HepG2 (cell line): ENCODE measurements around the gene TMEM108. TPM values are rescaled to one million over a fixed set of nuclear protein-coding genes. Genes with fewer than 3 reads are reported as not detected.

Experiments
- ATAC-seq: fragments of 200-7000 bp; cut with Tn5 transposase; 3 replicates; pipeline ENCODE4 v1.9.1; 2020; ENCODE audit warnings: mild to moderate bottlenecking, moderate library complexity
- BruUV-seq: library from RNA; stranded (reverse); fragments of 400-500 nt; replicated peaks from 2 replicates; lab custom pipeline; 2021; lab: Mats Ljungman, UMichigan
- CTCF ChIA-PET: fragments of 300-600 bp; formaldehyde crosslinking; extraction: SDS; loops from one replicate; lab custom pipeline; 2021; ENCODE audit warnings: low total read pairs, inconsistent platforms, low intra/inter-chr PET ratio; lab: Yijun Ruan, JAX
- POLR2A ChIA-PET: fragments of 350-600 bp; sonication (Branson Sonifier 250); formaldehyde crosslinking; loops from one replicate; lab custom pipeline; 2020; ENCODE audit warnings: antibody characterized with exemption, inconsistent platforms; lab: Yijun Ruan, JAX
- DNase-seq: peaks from one replicate; pipeline ENCODE4 v3.0.0-alpha.2; 2015; ENCODE audit warnings: low spot score
- FAIRE-seq: peaks from 3 replicates; lab custom pipeline; 2011; peaks lifted over from hg19 to GRCh38; lab: Jason Lieb, UNC
- H2AFZ ChIP-seq: one replicate; pipeline ENCODE4 v1.6.1; 2011; ENCODE audit warnings: low read length, inconsistent platforms
- H3K27ac ChIP-seq: fragments of 300-600 bp; 3 replicates; pipeline ENCODE4 v1.8.0; 2011; ENCODE audit warnings: mixed run types, mild to moderate bottlenecking, mixed read lengths, low read length, inconsistent platforms; ENCODE audit not compliant: insufficient read depth; ENCODE audit errors: extremely low read length
- H3K27me3 ChIP-seq, 2 experiments: fragments of 200-600 bp in 1 of 2; 2 replicates in 1 of 2; 3 replicates in 1 of 2; pipeline versions ENCODE4 v1.6.0 to v1.8.0; 2011; ENCODE audit warnings: low read length in 2 of 2, mild to moderate bottlenecking in 2 of 2, moderate library complexity in 2 of 2, inconsistent platforms in 1 of 2; ENCODE audit not compliant: insufficient read depth in 2 of 2, control insufficient read depth in 1 of 2
- H3K36me3 ChIP-seq, 2 experiments: fragments of 200-600 bp in 1 of 2; replicated peaks in 1 of 2; 2 replicates in 1 of 2; 3 replicates in 1 of 2; pipeline versions ENCODE4 v1.5.1 to v1.8.0; 2011; ENCODE audit warnings: low read length in 2 of 2, inconsistent platforms in 1 of 2; ENCODE audit not compliant: insufficient read depth in 2 of 2, control insufficient read depth in 1 of 2
- H3K4me1 ChIP-seq: 2 replicates; pipeline ENCODE4 v1.5.1; 2012; ENCODE audit warnings: low read length, inconsistent platforms; ENCODE audit not compliant: insufficient read depth
- H3K4me2 ChIP-seq: 2 replicates; pipeline ENCODE4 v1.6.0; 2011; ENCODE audit warnings: low read depth, low read length, inconsistent platforms
- H3K4me3 ChIP-seq, 3 experiments: fragments of 200-600 bp in 1 of 3; sonication (generic), shearing (Covaris generic) in 1 of 3; replicated peaks in 1 of 3; 2 replicates each; pipeline ENCODE4 v1.5.1; 2011 to 2016; ENCODE audit warnings: low read length in 3 of 3, inconsistent platforms in 2 of 3, low read depth in 2 of 3, mild to moderate bottlenecking in 2 of 3, control low read depth in 1 of 3, mixed read lengths in 1 of 3; ENCODE audit not compliant: insufficient read depth in 1 of 3
- H3K79me2 ChIP-seq: one replicate; pipeline ENCODE4 v1.6.1; 2011; ENCODE audit warnings: low read length, inconsistent platforms; ENCODE audit not compliant: insufficient read depth
- H3K9ac ChIP-seq: 2 replicates; pipeline ENCODE4 v1.6.0; 2011; ENCODE audit warnings: mild to moderate bottlenecking, low read depth, low read length, inconsistent platforms; ENCODE audit not compliant: insufficient read depth
- H3K9me3 ChIP-seq: 2 replicates; pipeline ENCODE4 v1.5.1; 2012; ENCODE audit warnings: mild to moderate bottlenecking, low read length
- H4K20me1 ChIP-seq: 2 replicates; pipeline ENCODE4 v1.6.0; 2011; ENCODE audit warnings: inconsistent platforms, mild to moderate bottlenecking, low read length, moderate library complexity; ENCODE audit not compliant: insufficient read depth
- ARID4A ChIP-seq: sonication (generic); formaldehyde crosslinking; IDR thresholded peaks from 2 replicates; pipeline ENCODE4 v1.5.0; 2020; ENCODE audit warnings: mild to moderate bottlenecking, missing genetic modification reagents, borderline replicate concordance
- DNMT1 ChIP-seq: sonication (generic); formaldehyde crosslinking; IDR thresholded peaks from 2 replicates; pipeline ENCODE4 v1.5.1; 2020; ENCODE audit warnings: mild to moderate bottlenecking, missing genetic modification reagents
- ERF ChIP-seq: IDR thresholded peaks from 2 replicates; pipeline ENCODE4 v1.6.1; 2018; ENCODE audit warnings: missing biosample characterization, missing genetic modification reagents
- GABPB1 ChIP-seq: IDR thresholded peaks from 2 replicates; pipeline ENCODE4 v1.6.1; 2016; ENCODE audit warnings: mild to moderate bottlenecking, missing genetic modification reagents, moderate library complexity, missing compliant biosample characterization
- KDM5B ChIP-seq: sonication (generic); formaldehyde crosslinking; IDR thresholded peaks from 2 replicates; pipeline ENCODE4 v1.4.0; 2020; ENCODE audit warnings: missing genetic modification reagents, mild to moderate bottlenecking, borderline replicate concordance
- NFKB2 ChIP-seq: sonication (generic); formaldehyde crosslinking; IDR thresholded peaks from 2 replicates; pipeline ENCODE4 v1.4.0; 2020; ENCODE audit warnings: missing genetic modification reagents, borderline replicate concordance
- ZFP37 ChIP-seq: sonication (generic); formaldehyde crosslinking; IDR thresholded peaks from 2 replicates; pipeline ENCODE4 v1.4.0; 2020; ENCODE audit warnings: missing genetic modification reagents, borderline replicate concordance
- ZFP90 ChIP-seq: sonication (generic); formaldehyde crosslinking; IDR thresholded peaks from 2 replicates; pipeline ENCODE4 v1.8.0; 2022; ENCODE audit warnings: missing genetic modification reagents, mild to moderate bottlenecking, inconsistent platforms, borderline replicate concordance
- ZIK1 ChIP-seq: sonication (generic); formaldehyde crosslinking; IDR thresholded peaks from 2 replicates; pipeline ENCODE4 v1.5.0; 2020; ENCODE audit warnings: mild to moderate bottlenecking, low read depth, missing genetic modification reagents, borderline replicate concordance
- ZNF232 ChIP-seq: sonication (generic); formaldehyde crosslinking; IDR thresholded peaks from 2 replicates; pipeline ENCODE4 v1.4.0; 2020; ENCODE audit warnings: missing genetic modification reagents, borderline replicate concordance
- ZNF274 ChIP-seq: sonication (generic); formaldehyde crosslinking; IDR thresholded peaks from 2 replicates; pipeline ENCODE4 v1.5.1; 2020; ENCODE audit warnings: mild to moderate bottlenecking, missing genetic modification reagents
- WGBS: methylation state at CpG from one replicate; pipeline ENCODE4 v1.1.6; 2017; ENCODE audit warnings: low lambda C conversion rate; 5-methylcytosine and 5-hydroxymethylcytosine counted together
- in situ Hi-C: cut with HindIII; loops from 2 replicates; pipeline ENCODE4 v1.10.0; 2017; ENCODE audit warnings: low pct_unique_long_range_greater_than_20kb; ENCODE audit not compliant: extremely low pct_ligation_motif_present
- intact Hi-C: fragments of 100-400 bp; cut with micrococcal nuclease; formaldehyde crosslinking; loops from one replicate; pipeline ENCODE4 v1.10.0; 2022; ENCODE audit not compliant: unreplicated experiment
- polyA plus RNA-seq, 8 experiments: library from polyadenylated mRNA; depleted of rRNA in 3 of 8; stranded (reverse) in 7 of 8; unstranded in 1 of 8; fragments of >200 nt; fragmentation: Illumina TruSeq in 4 of 8; extraction: Trizol in 4 of 8; gene quantifications; 2 replicates each; pipeline versions ENCODE4 v1.2.1 to v1.2.3, GENCODE V29; 2011 to 2016; ENCODE audit warnings: low read depth in 4 of 8, missing spikeins in 1 of 8, mixed read lengths in 1 of 8; ENCODE audit not compliant: insufficient read depth in 1 of 8
- total RNA-seq, 5 experiments: library from RNA; depleted of rRNA; stranded (reverse); fragments of >200 nt; fragmentation: Illumina TruSeq; extraction: Trizol; gene quantifications; 2 replicates each; pipeline ENCODE4 v1.2.3, GENCODE V29; 2016; ENCODE audit warnings: low read depth in 1 of 5
- TF ChIP-seq, protein P1 (sequence below): sonication (generic); formaldehyde crosslinking; IDR thresholded peaks from 2 replicates; pipeline ENCODE4 v1.5.0; 2020; ENCODE audit warnings: mild to moderate bottlenecking, missing genetic modification reagents, borderline replicate concordance

The TMEM108 gene
- total and polyA plus RNA-seq, 2 of the 13 experiments (the other 11 are each of a cell fraction or from before 2014, with no cell fraction given) = not detected

GRCh38 chr3:133192363-133192945 lies 154.3 kb downstream of the TMEM108 start:
- ChIA-PET CTCF (no interaction called here), POLR2A (no interaction called here)
- Histone ChIP-seq H3K4me1 (no peaks in the 10 kb centered on the region), H3K27ac (no peak overlapping the region), H3K36me3 (no peaks in the 10 kb centered on the region), H3K79me2 (no peaks in the 10 kb centered on the region), H3K9ac (no peak overlapping the region), H3K4me2 (no peak overlapping the region), H3K4me3 (no peak overlapping the region), H3K27me3 (0 out of 5 replicates have a peak, but pooled peaks cover 0 to 3% of the 10 kb centered on the region in 2 experiments), H2AFZ (no peak overlapping the region), H4K20me1 (no peaks in the 10 kb centered on the region), H3K9me3 (no peaks in the 10 kb centered on the region)
- 37% methylated on average over 9 of the region's 9 CpGs for WGBS
- in situ Hi-C loops = no loop called here
- ATAC-seq (no peak), DNase-seq (no peak), FAIRE-seq (no peak)
- intact Hi-C loops = no loop called here
- no TSS peak for BruUV-seq
- no peak for TF ChIP-seq KDM5B
- no peak for TF ChIP-seq GABPB1 (CRISPR knock-in tag)
- TF ChIP-seq ZNF232 (CRISPR knock-in tag) = no peak
- no peak for TF ChIP-seq ZFP90 (CRISPR knock-in tag)
- TF ChIP-seq, protein P1, sequence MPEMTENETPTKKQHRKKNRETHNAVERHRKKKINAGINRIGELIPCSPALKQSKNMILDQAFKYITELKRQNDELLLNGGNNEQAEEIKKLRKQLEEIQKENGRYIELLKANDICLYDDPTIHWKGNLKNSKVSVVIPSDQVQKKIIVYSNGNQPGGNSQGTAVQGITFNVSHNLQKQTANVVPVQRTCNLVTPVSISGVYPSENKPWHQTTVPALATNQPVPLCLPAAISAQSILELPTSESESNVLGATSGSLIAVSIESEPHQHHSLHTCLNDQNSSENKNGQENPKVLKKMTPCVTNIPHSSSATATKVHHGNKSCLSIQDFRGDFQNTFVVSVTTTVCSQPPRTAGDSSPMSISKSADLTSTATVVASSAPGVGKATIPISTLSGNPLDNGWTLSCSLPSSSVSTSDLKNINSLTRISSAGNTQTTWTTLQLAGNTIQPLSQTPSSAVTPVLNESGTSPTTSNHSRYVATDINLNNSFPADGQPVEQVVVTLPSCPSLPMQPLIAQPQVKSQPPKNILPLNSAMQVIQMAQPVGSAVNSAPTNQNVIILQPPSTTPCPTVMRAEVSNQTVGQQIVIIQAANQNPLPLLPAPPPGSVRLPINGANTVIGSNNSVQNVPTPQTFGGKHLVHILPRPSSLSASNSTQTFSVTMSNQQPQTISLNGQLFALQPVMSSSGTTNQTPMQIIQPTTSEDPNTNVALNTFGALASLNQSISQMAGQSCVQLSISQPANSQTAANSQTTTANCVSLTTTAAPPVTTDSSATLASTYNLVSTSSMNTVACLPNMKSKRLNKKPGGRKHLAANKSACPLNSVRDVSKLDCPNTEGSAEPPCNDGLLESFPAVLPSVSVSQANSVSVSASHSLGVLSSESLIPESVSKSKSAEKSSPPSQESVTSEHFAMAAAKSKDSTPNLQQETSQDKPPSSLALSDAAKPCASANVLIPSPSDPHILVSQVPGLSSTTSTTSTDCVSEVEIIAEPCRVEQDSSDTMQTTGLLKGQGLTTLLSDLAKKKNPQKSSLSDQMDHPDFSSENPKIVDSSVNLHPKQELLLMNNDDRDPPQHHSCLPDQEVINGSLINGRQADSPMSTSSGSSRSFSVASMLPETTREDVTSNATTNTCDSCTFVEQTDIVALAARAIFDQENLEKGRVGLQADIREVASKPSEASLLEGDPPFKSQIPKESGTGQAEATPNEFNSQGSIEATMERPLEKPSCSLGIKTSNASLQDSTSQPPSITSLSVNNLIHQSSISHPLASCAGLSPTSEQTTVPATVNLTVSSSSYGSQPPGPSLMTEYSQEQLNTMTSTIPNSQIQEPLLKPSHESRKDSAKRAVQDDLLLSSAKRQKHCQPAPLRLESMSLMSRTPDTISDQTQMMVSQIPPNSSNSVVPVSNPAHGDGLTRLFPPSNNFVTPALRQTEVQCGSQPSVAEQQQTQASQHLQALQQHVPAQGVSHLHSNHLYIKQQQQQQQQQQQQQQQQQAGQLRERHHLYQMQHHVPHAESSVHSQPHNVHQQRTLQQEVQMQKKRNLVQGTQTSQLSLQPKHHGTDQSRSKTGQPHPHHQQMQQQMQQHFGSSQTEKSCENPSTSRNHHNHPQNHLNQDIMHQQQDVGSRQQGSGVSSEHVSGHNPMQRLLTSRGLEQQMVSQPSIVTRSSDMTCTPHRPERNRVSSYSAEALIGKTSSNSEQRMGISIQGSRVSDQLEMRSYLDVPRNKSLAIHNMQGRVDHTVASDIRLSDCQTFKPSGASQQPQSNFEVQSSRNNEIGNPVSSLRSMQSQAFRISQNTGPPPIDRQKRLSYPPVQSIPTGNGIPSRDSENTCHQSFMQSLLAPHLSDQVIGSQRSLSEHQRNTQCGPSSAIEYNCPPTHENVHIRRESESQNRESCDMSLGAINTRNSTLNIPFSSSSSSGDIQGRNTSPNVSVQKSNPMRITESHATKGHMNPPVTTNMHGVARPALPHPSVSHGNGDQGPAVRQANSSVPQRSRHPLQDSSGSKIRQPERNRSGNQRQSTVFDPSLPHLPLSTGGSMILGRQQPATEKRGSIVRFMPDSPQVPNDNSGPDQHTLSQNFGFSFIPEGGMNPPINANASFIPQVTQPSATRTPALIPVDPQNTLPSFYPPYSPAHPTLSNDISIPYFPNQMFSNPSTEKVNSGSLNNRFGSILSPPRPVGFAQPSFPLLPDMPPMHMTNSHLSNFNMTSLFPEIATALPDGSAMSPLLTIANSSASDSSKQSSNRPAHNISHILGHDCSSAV (CRISPR knock-in tag) = no peak
- TF ChIP-seq ARID4A = no peak
- TF ChIP-seq DNMT1 (CRISPR knock-in tag) = no peak
- no peak for TF ChIP-seq ERF (CRISPR knock-in tag)
- TF ChIP-seq ZNF274 (CRISPR knock-in tag) = no peak
- TF ChIP-seq NFKB2 (CRISPR knock-in tag) = no peak
- TF ChIP-seq ZFP37 (CRISPR knock-in tag) = no peak
- TF ChIP-seq ZIK1 (CRISPR knock-in tag) = no peak
